ENCODE measurements around the gene NPBWR2.

The NPBWR2 gene

GRCh38 chr20:64084685-64085152 is 22.6 kb downstream of the NPBWR2 start:
- Histone ChIP-seq H3K27ac (replicated peaks) (peak overlapping the region; percentile 9; the same call in 1 of the 2 replicates), H3K4me3 (replicated peaks; ENCODE audit: insufficient read depth, low read length) (no peak overlapping the region), H3K27me3 (ENCODE audit: insufficient read depth, poor library complexity, severe bottlenecking) (no peaks in the 10 kb centered on the region)
- DNase-seq (ENCODE audit: low read depth in 1 of 2, low spot score in 1 of 2): no peak
- TF ChIP-seq SPI1 (IDR thresholded peaks at IDR 0.05; ENCODE audit: borderline replicate concordance, low read depth) (no peak), REST (IDR thresholded peaks at IDR 0.05; ENCODE audit: insufficient replicate concordance, low read depth) (no peak), CTCF (IDR thresholded peaks at IDR 0.05; ENCODE audit: insufficient read depth, low read length) (no peak), POLR2AphosphoS5 (IDR thresholded peaks at IDR 0.05; ENCODE audit: low read depth) (no peak), GABPA (IDR thresholded peaks at IDR 0.05; ENCODE audit: low read depth) (no peak)

- H3K4me3 ChIP-seq (replicated peaks; ENCODE audit: insufficient read depth, low read length): peak within 1 kb of the TSS; percentile 48
- TF ChIP-seq REST (IDR thresholded peaks at IDR 0.05; ENCODE audit: insufficient replicate concordance, low read depth): no peak
- TF ChIP-seq GABPA (IDR thresholded peaks at IDR 0.05; ENCODE audit: low read depth): no peak
- DNase-seq (ENCODE audit: low read depth in 1 of 2, low spot score in 1 of 2): no peak
- no peaks in the 10 kb centered on the region for H3K27me3 ChIP-seq (ENCODE audit: insufficient read depth, poor library complexity, severe bottlenecking)
- H3K27ac ChIP-seq (replicated peaks): peak within 1 kb of the TSS; percentile 95
These were observed 23.3 kb downstream of the NPBWR2 start, which contains the start of gene LKAAEAR1 for GRCh38 chr20:64083804-64084684. LKAAEAR1 (minus strand) TSS chr20:64084398; CDS start chr20:64084219, 179 bp downstream.

- TF ChIP-seq CTCF (IDR thresholded peaks at IDR 0.05; ENCODE audit: insufficient read depth, low read length) (peak; percentile 31), GABPA (IDR thresholded peaks at IDR 0.05; ENCODE audit: low read depth) (no peak), SPI1 (IDR thresholded peaks at IDR 0.05; ENCODE audit: borderline replicate concordance, low read depth) (no peak), REST (IDR thresholded peaks at IDR 0.05; ENCODE audit: insufficient replicate concordance, low read depth) (no peak), POLR2AphosphoS5 (IDR thresholded peaks at IDR 0.05; ENCODE audit: low read depth) (peak; percentile 43; the same call in 1 of the 2 replicates)
- peak overlapping the region; percentile 95 for H3K27ac ChIP-seq (replicated peaks)
- peak in 1 of 2 experiments; percentile 76 for DNase-seq (ENCODE audit: low read depth in 1 of 2, low spot score in 1 of 2)
- peak overlapping the region; percentile 48 for H3K4me3 ChIP-seq (replicated peaks; ENCODE audit: insufficient read depth, low read length)
- no peaks in the 10 kb centered on the region for H3K27me3 ChIP-seq (ENCODE audit: insufficient read depth, poor library complexity, severe bottlenecking)
These were observed 24.0 kb downstream of the NPBWR2 start for GRCh38 chr20:64083378-64083803.

All from HL-60 (cell line).